A549 (cell line): ENCODE results near the gene CLIP1. TPM values are rescaled to one million over a fixed set of nuclear protein-coding genes. Genes with fewer than 3 reads are reported as not detected.

ENCODE experiments used
- ATAC-seq, 2 experiments: fragments of 200-7000 bp in 1 of 2; fragments of >200 bp in 1 of 2; cut with Nextera tagmentation in 1 of 2; cut with Tn5 transposase in 1 of 2; 3 replicates each; pipeline versions ENCODE4 v1.8.0 to v1.9.1; 2018 to 2020; ENCODE audit warnings: mild to moderate bottlenecking in 1 of 2, moderate library complexity in 1 of 2
- CTCF ChIA-PET: fragments of 300-600 bp; sonication (Branson Sonifier 250); formaldehyde crosslinking; extraction: SDS; loops from one replicate; lab custom pipeline; 2021; ENCODE audit warnings: antibody characterized with exemption, inconsistent platforms; lab: Yijun Ruan, JAX
- POLR2A ChIA-PET: fragments of 350-600 bp; formaldehyde crosslinking; extraction: SDS; loops from one replicate; lab custom pipeline; 2021; ENCODE audit warnings: antibody characterized with exemption, inconsistent platforms; lab: Yijun Ruan, JAX
- DNase-seq, 2 experiments: peaks; one replicate each; pipeline versions ENCODE4 v3.0.0 to v3.0.0-alpha.2; 2011 to 2016; ENCODE audit warnings: low read depth in 1 of 2, low spot score in 1 of 2
- FAIRE-seq: peaks from 2 replicates; lab custom pipeline; 2011; peaks lifted over from hg19 to GRCh38; lab: Jason Lieb, UNC
- H3K27ac ChIP-seq, 2 experiments: fragments of >200 bp; sonication (Bioruptor Twin); formaldehyde crosslinking; 3 replicates each; pipeline ENCODE4 v1.5.1; 2016 to 2017
- H3K4me1 ChIP-seq: fragments of >200 bp; sonication (Bioruptor Twin); formaldehyde crosslinking; 3 replicates; pipeline ENCODE4 v1.6.1; 2016
- H3K4me2 ChIP-seq: fragments of >200 bp; sonication (Bioruptor Twin); formaldehyde crosslinking; 3 replicates; pipeline ENCODE4 v1.6.1; 2016
- H3K4me3 ChIP-seq: fragments of >200 bp; sonication (Bioruptor Twin); formaldehyde crosslinking; 3 replicates; pipeline ENCODE4 v1.5.1; 2016
- H3K9me3 ChIP-seq: fragments of >200 bp; sonication (Bioruptor Twin); formaldehyde crosslinking; 3 replicates; pipeline ENCODE4 v1.6.1; 2016
- BHLHE40 ChIP-seq: IDR thresholded peaks from 2 replicates; pipeline ENCODE4 v1.6.1; 2012; ENCODE audit warnings: low read depth, low read length, inconsistent platforms
- CBX2 ChIP-seq: fragments of 200-600 bp; sonication (generic); IDR thresholded peaks from 2 replicates; pipeline ENCODE4 v1.6.1; 2016; ENCODE audit warnings: low read depth, mild to moderate bottlenecking, borderline replicate concordance
- CBX8 ChIP-seq: fragments of 200-600 bp; sonication (generic); IDR thresholded peaks from 2 replicates; pipeline ENCODE4 v1.6.1; 2016
- CEBPB ChIP-seq, 2 experiments: fragments of >200 bp in 1 of 2; sonication (Bioruptor Twin) in 1 of 2; formaldehyde crosslinking in 1 of 2; IDR thresholded peaks; 2 replicates each; pipeline ENCODE4 v1.6.1; 2012 to 2016
- EHF ChIP-seq: fragments of 250-450 bp; sonication (Bioruptor Pico); IDR thresholded peaks from 2 replicates; pipeline ENCODE4 v1.5.0; 2020; ENCODE audit warnings: mild to moderate bottlenecking
- ELK1 ChIP-seq: fragments of 150-350 bp; IDR thresholded peaks from 2 replicates; pipeline ENCODE4 v1.6.1; 2014; ENCODE audit warnings: low read depth, mild to moderate bottlenecking, low read length
- ESRRA ChIP-seq: fragments of 150-350 bp; IDR thresholded peaks from 2 replicates; pipeline ENCODE4 v1.6.1; 2014; ENCODE audit warnings: mild to moderate bottlenecking, low read length, borderline replicate concordance
- FOSB ChIP-seq: fragments of 250-450 bp; sonication (Bioruptor Pico); IDR thresholded peaks from 2 replicates; pipeline ENCODE4 v1.5.0; 2020; ENCODE audit warnings: mild to moderate bottlenecking, moderate library complexity
- FOXS1 ChIP-seq: fragments of 250-450 bp; sonication (Bioruptor Pico); IDR thresholded peaks from 2 replicates; pipeline ENCODE4 v1.5.0; 2020; ENCODE audit warnings: mild to moderate bottlenecking, moderate library complexity
- JUNB ChIP-seq: fragments of >200 bp; sonication (Bioruptor Twin); formaldehyde crosslinking; IDR thresholded peaks from 2 replicates; pipeline ENCODE4 v1.6.1; 2016
- KDM1A ChIP-seq: fragments of 200-600 bp; sonication (generic); IDR thresholded peaks from 2 replicates; pipeline ENCODE4 v1.6.1; 2016; ENCODE audit warnings: low read depth, mild to moderate bottlenecking
- KDM5A ChIP-seq: fragments of 200-600 bp; sonication (generic); IDR thresholded peaks from 2 replicates; pipeline ENCODE4 v1.6.1; 2016; ENCODE audit warnings: antibody characterized with exemption, mild to moderate bottlenecking
- MAFK ChIP-seq: fragments of 450-650 bp; IDR thresholded peaks from 2 replicates; pipeline ENCODE4 v1.6.1; 2014; ENCODE audit not compliant: partially characterized antibody
- MAX ChIP-seq: IDR thresholded peaks from 2 replicates; pipeline ENCODE4 v1.6.1; 2012
- MYC ChIP-seq: IDR thresholded peaks from 2 replicates; pipeline ENCODE4 v1.6.1; 2012; ENCODE audit warnings: mild to moderate bottlenecking, inconsistent platforms, low read length, improper control_type of control experiment, borderline replicate concordance
- NPAS2 ChIP-seq: fragments of 250-450 bp; sonication (Bioruptor Pico); IDR thresholded peaks from 2 replicates; pipeline ENCODE4 v1.8.0; 2022; ENCODE audit warnings: mild to moderate bottlenecking, moderate library complexity, borderline replicate concordance
- POLR2A ChIP-seq: IDR thresholded peaks from 2 replicates; pipeline ENCODE4 v1.6.1; 2012; ENCODE audit warnings: mild to moderate bottlenecking, low read length
- RCOR1 ChIP-seq: fragments of 150-350 bp; IDR thresholded peaks from 2 replicates; pipeline ENCODE4 v1.6.1; 2014; ENCODE audit warnings: antibody characterized with exemption, low read length, low read depth
- RFX5 ChIP-seq: fragments of 450-650 bp; IDR thresholded peaks from 2 replicates; pipeline ENCODE4 v1.7.1; 2014; ENCODE audit warnings: antibody characterized with exemption, mild to moderate bottlenecking, moderate library complexity
- USF2 ChIP-seq: fragments of 450-650 bp; IDR thresholded peaks from 2 replicates; pipeline ENCODE4 v1.6.1; 2014; ENCODE audit warnings: antibody characterized with exemption
- ZFP36 ChIP-seq: fragments of 450-650 bp; IDR thresholded peaks from 2 replicates; pipeline ENCODE4 v1.6.1; 2014; ENCODE audit warnings: borderline replicate concordance; ENCODE audit not compliant: partially characterized antibody
- ZNF302 ChIP-seq: fragments of 250-450 bp; sonication (Bioruptor Pico); IDR thresholded peaks from 2 replicates; pipeline ENCODE4 v1.9.0; 2021; ENCODE audit warnings: inconsistent platforms, mild to moderate bottlenecking, moderate library complexity
- WGBS: methylation state at CpG from one replicate; pipeline ENCODE4 v1.1.6; 2017; ENCODE audit errors: missing lambda C conversion rate; 5-methylcytosine and 5-hydroxymethylcytosine counted together
- polyA plus RNA-seq, 4 experiments: library from polyadenylated mRNA; depleted of rRNA in 3 of 4; stranded (reverse); fragments of >200 nt; fragmentation: RNase III in 1 of 4; extraction: RNeasy Plus Mini Kit Qiagen cat#74134 plus additional on column Dnase treatment in 1 of 4; gene quantifications; 2 replicates in 3 of 4; 3 replicates in 1 of 4; pipeline ENCODE4 v1.2.3, GENCODE V29; 2011 to 2017
- TF ChIP-seq, protein P1 (sequence below): fragments of >200 bp; sonication (Bioruptor Twin); formaldehyde crosslinking; IDR thresholded peaks from 3 replicates; pipeline ENCODE4 v1.6.1; 2016
- TF ChIP-seq, protein P2 (sequence below): IDR thresholded peaks from 2 replicates; pipeline ENCODE4 v1.6.1; 2012
- TF ChIP-seq, protein P3 (sequence below): fragments of >200 bp; sonication (Bioruptor Twin); formaldehyde crosslinking; IDR thresholded peaks from 2 replicates; pipeline ENCODE4 v1.6.1; 2016
- TF ChIP-seq, protein P4 (sequence below): fragments of 200-600 bp; sonication (generic); IDR thresholded peaks from 2 replicates; pipeline ENCODE4 v1.6.1; 2016; ENCODE audit warnings: antibody characterized with exemption, mild to moderate bottlenecking, moderate library complexity

CLIP1 gene
- polyA plus RNA-seq, 2 of the 4 experiments (the other 2 are of a cell fraction), result 43.0 to 133 TPM

- TF ChIP-seq, protein P1, sequence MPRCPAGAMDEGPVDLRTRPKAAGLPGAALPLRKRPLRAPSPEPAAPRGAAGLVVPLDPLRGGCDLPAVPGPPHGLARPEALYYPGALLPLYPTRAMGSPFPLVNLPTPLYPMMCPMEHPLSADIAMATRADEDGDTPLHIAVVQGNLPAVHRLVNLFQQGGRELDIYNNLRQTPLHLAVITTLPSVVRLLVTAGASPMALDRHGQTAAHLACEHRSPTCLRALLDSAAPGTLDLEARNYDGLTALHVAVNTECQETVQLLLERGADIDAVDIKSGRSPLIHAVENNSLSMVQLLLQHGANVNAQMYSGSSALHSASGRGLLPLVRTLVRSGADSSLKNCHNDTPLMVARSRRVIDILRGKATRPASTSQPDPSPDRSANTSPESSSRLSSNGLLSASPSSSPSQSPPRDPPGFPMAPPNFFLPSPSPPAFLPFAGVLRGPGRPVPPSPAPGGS, result no peak
- TF ChIP-seq FOSB (CRISPR knock-in tag), result peak; percentile 30; the same call in 1 of the 2 replicates
Observed at GRCh38 chr12:122394626-122395194, 27.8 kb downstream of the CLIP1 start (continued).

DNA sequence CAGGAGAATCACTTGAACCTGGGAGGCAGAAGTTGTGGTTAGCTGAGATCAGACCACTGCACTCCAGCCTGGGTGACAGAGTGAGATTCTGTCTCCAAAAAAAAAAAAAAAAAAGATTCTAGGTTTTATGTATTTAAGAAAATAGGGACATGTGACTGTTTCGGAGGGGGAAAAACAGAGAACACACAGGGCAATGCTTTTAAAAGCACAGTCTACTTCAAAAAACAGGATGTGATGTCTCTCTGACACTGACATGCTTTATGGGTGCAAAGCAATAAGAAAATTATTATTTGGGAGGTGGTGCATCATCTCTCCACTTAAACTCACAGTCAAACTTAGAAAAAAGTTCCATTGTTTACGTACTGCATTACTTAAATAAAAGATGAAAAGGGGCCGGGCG, 28.7 kb downstream of the CLIP1 start:
- H3K4me3 ChIP-seq, result no peak overlapping the region
- H3K4me1 ChIP-seq, result peaks cover 43% of the 10 kb centered on the region
- peak overlapping the region; percentile 40 to 98; a peak in 4 of 6 replicates for H3K27ac ChIP-seq
- CTCF ChIA-PET, result interaction anchor here (0.6 to 9.4 kb wide), 2 partner anchors 78 to 837 kb away, joined by 3 to 162 read pairs; no protein-coding TSS in a partner anchor
- POLR2A ChIA-PET, result interaction anchor here (0.6 kb wide), 1 partner anchor 35 kb away, joined by 3 read pairs; no protein-coding TSS in a partner anchor
- H3K9me3 ChIP-seq, result no peaks in the 10 kb centered on the region
- TF ChIP-seq USF2, result no peak
- TF ChIP-seq FOXS1 (CRISPR knock-in tag), result no peak
- TF ChIP-seq ESRRA, result no peak
- TF ChIP-seq MAX, result no peak
- TF ChIP-seq ZFP36, result no peak
- TF ChIP-seq, protein P2, sequence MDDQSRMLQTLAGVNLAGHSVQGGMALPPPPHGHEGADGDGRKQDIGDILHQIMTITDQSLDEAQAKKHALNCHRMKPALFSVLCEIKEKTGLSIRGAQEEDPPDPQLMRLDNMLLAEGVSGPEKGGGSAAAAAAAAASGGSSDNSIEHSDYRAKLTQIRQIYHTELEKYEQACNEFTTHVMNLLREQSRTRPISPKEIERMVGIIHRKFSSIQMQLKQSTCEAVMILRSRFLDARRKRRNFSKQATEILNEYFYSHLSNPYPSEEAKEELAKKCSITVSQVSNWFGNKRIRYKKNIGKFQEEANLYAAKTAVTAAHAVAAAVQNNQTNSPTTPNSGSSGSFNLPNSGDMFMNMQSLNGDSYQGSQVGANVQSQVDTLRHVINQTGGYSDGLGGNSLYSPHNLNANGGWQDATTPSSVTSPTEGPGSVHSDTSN, result no peak
- no peak for TF ChIP-seq NPAS2 (CRISPR knock-in tag)
- TF ChIP-seq EHF (CRISPR knock-in tag), result no peak
- TF ChIP-seq RFX5, result no peak
- TF ChIP-seq MYC, result no peak
- TF ChIP-seq JUNB, result no peak
- no peak for TF ChIP-seq BHLHE40
- no peak for TF ChIP-seq CEBPB (IDR thresholded peaks at IDR 0.05)
- TF ChIP-seq ELK1, result no peak
- no peak for TF ChIP-seq MAFK
- DNase-seq (no peak), FAIRE-seq (no peak), ATAC-seq (no peak)
- H3K4me2 ChIP-seq, result peak overlapping the region; percentile 55; the same call in 2 of the 3 replicates
- WGBS, result 89% methylated on average over 4 of the region's 4 CpGs

GRCh38 chr12:122392411-122392810, 30.1 kb downstream of the CLIP1 start:
- POLR2A ChIA-PET, result no interaction called here
- WGBS, result 95% methylated on average over 5 of the region's 5 CpGs
- no peaks in the 10 kb centered on the region for H3K9me3 ChIP-seq
- TF ChIP-seq FOXS1 (CRISPR knock-in tag) (no peak), KDM5A (no peak), CBX8 (no peak), BHLHE40 (no peak), RFX5 (no peak), NPAS2 (CRISPR knock-in tag) (no peak), CBX2 (no peak), POLR2A (no peak), KDM1A (no peak), ZNF302 (no peak), RCOR1 (no peak)
- TF ChIP-seq, protein P3, sequence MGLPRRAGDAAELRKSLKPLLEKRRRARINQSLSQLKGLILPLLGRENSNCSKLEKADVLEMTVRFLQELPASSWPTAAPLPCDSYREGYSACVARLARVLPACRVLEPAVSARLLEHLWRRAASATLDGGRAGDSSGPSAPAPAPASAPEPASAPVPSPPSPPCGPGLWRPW, result no peak
- TF ChIP-seq, protein P4, sequence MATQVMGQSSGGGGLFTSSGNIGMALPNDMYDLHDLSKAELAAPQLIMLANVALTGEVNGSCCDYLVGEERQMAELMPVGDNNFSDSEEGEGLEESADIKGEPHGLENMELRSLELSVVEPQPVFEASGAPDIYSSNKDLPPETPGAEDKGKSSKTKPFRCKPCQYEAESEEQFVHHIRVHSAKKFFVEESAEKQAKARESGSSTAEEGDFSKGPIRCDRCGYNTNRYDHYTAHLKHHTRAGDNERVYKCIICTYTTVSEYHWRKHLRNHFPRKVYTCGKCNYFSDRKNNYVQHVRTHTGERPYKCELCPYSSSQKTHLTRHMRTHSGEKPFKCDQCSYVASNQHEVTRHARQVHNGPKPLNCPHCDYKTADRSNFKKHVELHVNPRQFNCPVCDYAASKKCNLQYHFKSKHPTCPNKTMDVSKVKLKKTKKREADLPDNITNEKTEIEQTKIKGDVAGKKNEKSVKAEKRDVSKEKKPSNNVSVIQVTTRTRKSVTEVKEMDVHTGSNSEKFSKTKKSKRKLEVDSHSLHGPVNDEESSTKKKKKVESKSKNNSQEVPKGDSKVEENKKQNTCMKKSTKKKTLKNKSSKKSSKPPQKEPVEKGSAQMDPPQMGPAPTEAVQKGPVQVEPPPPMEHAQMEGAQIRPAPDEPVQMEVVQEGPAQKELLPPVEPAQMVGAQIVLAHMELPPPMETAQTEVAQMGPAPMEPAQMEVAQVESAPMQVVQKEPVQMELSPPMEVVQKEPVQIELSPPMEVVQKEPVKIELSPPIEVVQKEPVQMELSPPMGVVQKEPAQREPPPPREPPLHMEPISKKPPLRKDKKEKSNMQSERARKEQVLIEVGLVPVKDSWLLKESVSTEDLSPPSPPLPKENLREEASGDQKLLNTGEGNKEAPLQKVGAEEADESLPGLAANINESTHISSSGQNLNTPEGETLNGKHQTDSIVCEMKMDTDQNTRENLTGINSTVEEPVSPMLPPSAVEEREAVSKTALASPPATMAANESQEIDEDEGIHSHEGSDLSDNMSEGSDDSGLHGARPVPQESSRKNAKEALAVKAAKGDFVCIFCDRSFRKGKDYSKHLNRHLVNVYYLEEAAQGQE, result no peak
- DNase-seq (no peak), ATAC-seq (no peak), FAIRE-seq (no peak)
- peaks cover 33% of the 10 kb centered on the region for H3K4me1 ChIP-seq
- no peak overlapping the region for H3K4me3 ChIP-seq
- H3K4me2 ChIP-seq, result no peak overlapping the region
- CTCF ChIA-PET, result no interaction called here
- no peak overlapping the region for H3K27ac ChIP-seq
